Esophagus squamous epithelium (tissue), 4 donors: ENCODE results near the gene CCDC88C.

Experiments
- CTCF ChIP-seq, 6 experiments: fragments of 450-650 bp in 4 of 6; fragments of 200-600 bp in 2 of 6; sonication (generic) in 2 of 6; IDR thresholded peaks; one replicate each; pipeline ENCODE4 v1.5.1; 2016 to 2019; ENCODE audit warnings: antibody characterized with exemption in 6 of 6, mild to moderate bottlenecking in 4 of 6, moderate library complexity in 4 of 6
- POLR2A ChIP-seq, 4 donors: fragments of 450-650 bp; IDR thresholded peaks; one replicate each; pipeline ENCODE4 v1.6.1; 2017; ENCODE audit warnings: antibody characterized with exemption in 4 of 4, mild to moderate bottlenecking in 4 of 4, moderate library complexity in 3 of 4

- TF ChIP-seq POLR2A (IDR thresholded peaks at IDR 0.05) (no peak), CTCF (IDR thresholded peaks at IDR 0.05) (no peak)
These were observed 36.8 kb downstream of the CCDC88C start for GRCh38 chr14:91380610-91381371.
